HEK293T (cell line): ENCODE measurements around the gene KRT25.

Experiments
- CTCF ChIA-PET: fragments of 350-600 bp; formaldehyde crosslinking; extraction: SDS; loops from one replicate; lab custom pipeline; 2021; ENCODE audit warnings: antibody characterized with exemption, inconsistent platforms; lab: Yijun Ruan, JAX
- POLR2A ChIA-PET: fragments of 350-600 bp; formaldehyde crosslinking; extraction: SDS; loops from one replicate; lab custom pipeline; 2020; ENCODE audit warnings: antibody characterized with exemption, inconsistent platforms; lab: Yijun Ruan, JAX
- DNase-seq: peaks from one replicate; pipeline ENCODE4 v3.0.0; 2012; ENCODE audit warnings: mixed read lengths; ENCODE audit errors: extremely low spot score
- ARNT ChIP-seq: fragments of 450-650 bp; IDR thresholded peaks from 2 replicates; pipeline ENCODE4 v1.6.1; 2017; ENCODE audit warnings: mild to moderate bottlenecking
- BHLHE40 ChIP-seq: fragments of 450-650 bp; IDR thresholded peaks from 2 replicates; pipeline ENCODE4 v1.6.1; 2016; ENCODE audit warnings: mild to moderate bottlenecking, moderate library complexity, borderline replicate concordance
- CTBP1 ChIP-seq: fragments of 450-650 bp; IDR thresholded peaks from 2 replicates; pipeline ENCODE4 v1.6.1; 2016; ENCODE audit warnings: borderline replicate concordance
- ELF4 ChIP-seq: fragments of 450-650 bp; IDR thresholded peaks from 2 replicates; pipeline ENCODE4 v1.6.1; 2017; ENCODE audit warnings: antibody characterized with exemption
- FOXA1 ChIP-seq: fragments of 450-650 bp; IDR thresholded peaks from 2 replicates; pipeline ENCODE4 v1.6.1; 2016; ENCODE audit warnings: mild to moderate bottlenecking
- FOXK2 ChIP-seq: fragments of 450-650 bp; IDR thresholded peaks from 2 replicates; pipeline ENCODE4 v1.6.1; 2016; ENCODE audit warnings: mild to moderate bottlenecking
- FOXM1 ChIP-seq: fragments of 450-650 bp; IDR thresholded peaks from 2 replicates; pipeline ENCODE4 v1.6.1; 2017; ENCODE audit warnings: mild to moderate bottlenecking, borderline replicate concordance
- HDGF ChIP-seq: fragments of 450-650 bp; IDR thresholded peaks from 2 replicates; pipeline ENCODE4 v1.6.1; 2017; ENCODE audit warnings: antibody characterized with exemption, borderline replicate concordance
- L3MBTL2 ChIP-seq: fragments of 450-650 bp; conservative IDR thresholded peaks from 2 replicates; pipeline ENCODE4 v1.6.1; 2016; ENCODE audit warnings: mild to moderate bottlenecking
- LEF1 ChIP-seq: fragments of 450-650 bp; IDR thresholded peaks from 2 replicates; pipeline ENCODE4 v1.6.1; 2017; ENCODE audit warnings: mild to moderate bottlenecking, borderline replicate concordance
- NFRKB ChIP-seq: fragments of 450-650 bp; IDR thresholded peaks from 2 replicates; pipeline ENCODE4 v1.6.1; 2016; ENCODE audit warnings: mild to moderate bottlenecking, moderate library complexity
- PKNOX1 ChIP-seq: fragments of 450-650 bp; IDR thresholded peaks from 2 replicates; pipeline ENCODE4 v1.6.1; 2016
- SP1 ChIP-seq: fragments of 450-650 bp; IDR thresholded peaks from 2 replicates; pipeline ENCODE4 v1.6.1; 2017
- SUZ12 ChIP-seq: fragments of 450-650 bp; IDR thresholded peaks from 2 replicates; pipeline ENCODE4 v1.6.1; 2016; ENCODE audit warnings: mild to moderate bottlenecking
- TARDBP ChIP-seq: fragments of 450-650 bp; IDR thresholded peaks from 2 replicates; pipeline ENCODE4 v1.6.1; 2016
- ZNF384 ChIP-seq: fragments of 450-650 bp; IDR thresholded peaks from 2 replicates; pipeline ENCODE4 v1.6.1; 2016

Gene KRT25

GRCh38 chr17:40779181-40779909 is 24.2 kb upstream of the KRT25 start:
- peak; percentile 10 for DNase-seq
- ChIA-PET POLR2A (no interaction called here), CTCF (interaction anchor here (0.6 to 0.9 kb wide), 2 partner anchors 12 to 1049 kb away, joined by 3 to 4 read pairs; no protein-coding TSS in a partner anchor)
- TF ChIP-seq SUZ12 (no peak), NFRKB (no peak), BHLHE40 (no peak), TARDBP (no peak), FOXA1 (no peak), PKNOX1 (no peak), LEF1 (no peak), ZNF384 (no peak), CTBP1 (no peak), HDGF (no peak), FOXK2 (no peak), L3MBTL2 (no peak), SP1 (no peak), ELF4 (no peak), ARNT (no peak), FOXM1 (no peak)

- ChIA-PET POLR2A (no interaction called here), CTCF (no interaction called here)
- no peak for TF ChIP-seq ZNF384
- TF ChIP-seq SUZ12 = no peak
- TF ChIP-seq FOXM1 = no peak
- no peak for TF ChIP-seq PKNOX1
- DNase-seq = no peak
These were observed 23.3 kb upstream of the KRT25 start for GRCh38 chr17:40778461-40778860.

GRCh38 chr17:40777971-40778370 is 22.8 kb upstream of the KRT25 start:
- TF ChIP-seq TARDBP (no peak), LEF1 (no peak), FOXK2 (no peak)
- CTCF ChIA-PET = no interaction called here
- POLR2A ChIA-PET = no interaction called here
- no peak for DNase-seq

GRCh38 chr17:40777459-40777858 is 22.3 kb upstream of the KRT25 start:
- POLR2A ChIA-PET = no interaction called here
- CTCF ChIA-PET = no interaction called here
- no peak for DNase-seq
- TF ChIP-seq FOXM1 (no peak), ZNF384 (no peak), TARDBP (no peak), CTBP1 (no peak), SUZ12 (no peak), FOXA1 (no peak), FOXK2 (no peak), ARNT (no peak), NFRKB (no peak), BHLHE40 (no peak)

- ChIA-PET CTCF (no interaction called here), POLR2A (interaction anchor here (0.5 kb wide), 1 partner anchor 128 kb away, joined by 3 read pairs; the partner anchor contains the start of gene SMARCE1)
- DNase-seq = no peak
- TF ChIP-seq SUZ12 (no peak), LEF1 (no peak), SP1 (no peak), NFRKB (no peak), PKNOX1 (no peak), FOXA1 (no peak), FOXK2 (no peak), ELF4 (no peak), L3MBTL2 (no peak), BHLHE40 (no peak), TARDBP (no peak), CTBP1 (no peak), HDGF (no peak), ARNT (no peak), FOXM1 (no peak), ZNF384 (no peak)
These were observed 20.8 kb upstream of the KRT25 start for GRCh38 chr17:40775945-40776344.

GRCh38 chr17:40772101-40772500 is 17.0 kb upstream of the KRT25 start, which contains the start of gene KRT26:
KRT26 (minus strand) TSS chr17:40772201; CDS start chr17:40772113, 88 bp downstream.
- CTCF ChIA-PET = interaction anchor here (1.0 kb wide), 1 partner anchor 156 kb away, joined by 3 read pairs; no protein-coding TSS in a partner anchor
- TF ChIP-seq ARNT (no peak), L3MBTL2 (no peak), FOXM1 (no peak), FOXA1 (no peak), ZNF384 (no peak), ELF4 (no peak), TARDBP (no peak), SP1 (no peak), FOXK2 (no peak), LEF1 (no peak), PKNOX1 (no peak)
- POLR2A ChIA-PET = no interaction called here
- DNase-seq = no peak
